Fibroblast of mammary gland (primary cell): ENCODE data around the gene BIRC6.
"Not testable (repeated sequence)": the region's sequence is repeated elsewhere in the genome, so short reads cannot be mapped to it uniquely, and the experiment has no call there.

Source experiments
- DNase-seq: peaks from one replicate; pipeline ENCODE4 v3.0.0-alpha.2; 2010; ENCODE audit warnings: low read depth
- H3K4me3 ChIP-seq: 2 replicates; pipeline ENCODE4 v1.5.1; 2011; ENCODE audit warnings: low read depth, mild to moderate bottlenecking, low read length, moderate library complexity; ENCODE audit not compliant: control insufficient read depth
- TF ChIP-seq, protein P1 (sequence below): conservative IDR thresholded peaks from 2 replicates; pipeline ENCODE4 v1.5.1; 2011; ENCODE audit warnings: low read depth, low read length, inconsistent platforms; ENCODE audit not compliant: control insufficient read depth, insufficient read depth

The BIRC6 gene

DNA sequence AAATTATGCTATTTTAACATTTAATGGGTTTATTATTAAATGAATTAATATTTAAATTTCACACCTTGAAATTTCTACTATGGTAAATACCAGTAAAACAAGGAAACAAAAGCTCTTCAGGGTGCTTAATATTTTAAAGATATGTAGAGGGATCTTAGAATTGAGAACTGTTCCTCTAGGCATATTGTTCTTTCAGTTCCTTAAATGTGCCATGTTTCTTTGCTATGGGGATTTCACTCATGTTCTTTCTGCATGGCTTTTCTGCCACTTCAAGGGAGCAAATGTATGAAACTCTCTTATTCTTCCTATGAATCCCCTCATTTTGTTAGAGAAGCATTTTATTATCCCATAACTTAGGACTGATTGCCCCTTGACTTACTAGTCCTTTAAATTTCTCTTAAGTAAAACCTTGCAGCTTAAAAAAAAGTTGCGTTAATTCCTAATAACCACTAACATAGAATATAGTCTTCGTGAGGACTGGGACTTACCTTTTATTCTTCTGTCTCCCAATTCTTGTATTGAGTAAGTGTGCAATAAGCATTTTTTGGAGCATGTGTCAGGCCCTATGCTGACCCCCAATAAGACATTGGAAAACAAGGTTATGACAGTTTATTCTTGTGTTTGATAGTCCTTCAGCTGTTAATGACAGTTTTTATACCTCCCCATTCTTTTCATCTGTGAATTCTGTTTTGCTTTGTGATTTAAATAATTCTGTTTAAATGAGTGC, 95.7 kb downstream of the BIRC6 start:
- DNase-seq = no peak
- H3K4me3 ChIP-seq = no peak overlapping the region
- TF ChIP-seq, protein P1, sequence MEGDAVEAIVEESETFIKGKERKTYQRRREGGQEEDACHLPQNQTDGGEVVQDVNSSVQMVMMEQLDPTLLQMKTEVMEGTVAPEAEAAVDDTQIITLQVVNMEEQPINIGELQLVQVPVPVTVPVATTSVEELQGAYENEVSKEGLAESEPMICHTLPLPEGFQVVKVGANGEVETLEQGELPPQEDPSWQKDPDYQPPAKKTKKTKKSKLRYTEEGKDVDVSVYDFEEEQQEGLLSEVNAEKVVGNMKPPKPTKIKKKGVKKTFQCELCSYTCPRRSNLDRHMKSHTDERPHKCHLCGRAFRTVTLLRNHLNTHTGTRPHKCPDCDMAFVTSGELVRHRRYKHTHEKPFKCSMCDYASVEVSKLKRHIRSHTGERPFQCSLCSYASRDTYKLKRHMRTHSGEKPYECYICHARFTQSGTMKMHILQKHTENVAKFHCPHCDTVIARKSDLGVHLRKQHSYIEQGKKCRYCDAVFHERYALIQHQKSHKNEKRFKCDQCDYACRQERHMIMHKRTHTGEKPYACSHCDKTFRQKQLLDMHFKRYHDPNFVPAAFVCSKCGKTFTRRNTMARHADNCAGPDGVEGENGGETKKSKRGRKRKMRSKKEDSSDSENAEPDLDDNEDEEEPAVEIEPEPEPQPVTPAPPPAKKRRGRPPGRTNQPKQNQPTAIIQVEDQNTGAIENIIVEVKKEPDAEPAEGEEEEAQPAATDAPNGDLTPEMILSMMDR = no peak

DNA sequence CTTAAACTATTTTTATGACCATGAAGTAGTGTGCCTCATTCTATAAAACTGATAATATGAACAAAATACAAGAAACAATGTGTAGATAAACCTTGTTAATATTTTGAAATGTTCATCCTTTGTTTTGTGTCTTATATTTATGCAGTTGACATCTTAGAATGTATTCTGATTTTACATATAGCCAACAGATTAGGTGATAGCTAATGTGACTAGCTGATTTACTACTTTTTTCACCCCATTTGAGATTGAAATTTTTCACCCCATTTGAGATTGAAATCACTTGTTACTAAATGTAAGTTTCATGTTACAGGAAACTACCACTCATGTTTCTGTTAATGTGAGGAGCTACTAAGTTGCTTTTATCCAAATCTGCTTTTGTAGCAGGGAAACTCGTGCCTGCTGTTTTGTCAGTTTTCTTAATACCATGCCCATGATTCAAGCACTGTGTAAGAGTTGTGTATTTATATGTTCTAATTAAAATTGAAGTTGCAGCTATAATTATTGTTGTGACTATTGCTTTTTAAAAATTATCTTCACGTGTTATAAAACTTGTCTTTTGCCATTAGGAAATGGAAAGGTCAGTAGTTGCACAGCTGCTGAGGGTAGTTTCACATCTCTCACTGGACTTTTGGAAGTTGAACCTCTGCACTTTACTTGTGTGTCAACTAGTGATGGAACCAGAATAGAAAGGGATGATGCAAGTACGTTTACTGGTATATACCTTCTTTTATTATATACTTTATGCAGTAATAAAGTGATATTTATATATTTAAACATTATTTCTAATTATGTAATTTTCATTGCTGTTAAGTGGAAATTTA, 96.6 kb downstream of the BIRC6 start:
- no peak for DNase-seq
- TF ChIP-seq, protein P1 = no peak
- no peak overlapping the region for H3K4me3 ChIP-seq

DNA sequence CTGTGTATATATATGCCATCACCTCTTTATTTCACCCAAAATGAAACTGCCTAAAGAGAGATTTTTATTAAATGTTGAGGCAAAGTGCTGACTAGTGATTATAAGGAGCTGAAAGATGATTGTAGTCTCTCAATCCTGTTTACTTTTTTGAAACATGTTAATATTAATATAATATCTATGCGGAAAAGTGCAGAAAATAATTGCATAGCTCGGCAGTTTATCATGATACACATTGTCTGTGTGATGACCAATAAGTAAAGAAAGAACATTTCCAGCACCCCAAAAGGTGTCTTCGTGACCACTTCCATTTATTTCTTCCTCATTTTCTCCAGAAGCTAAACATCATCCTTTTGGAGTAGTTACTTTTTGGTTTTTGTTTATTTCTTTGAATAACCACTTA, 99.0 kb downstream of the BIRC6 start:
- TF ChIP-seq, protein P1 = no peak
- no peak overlapping the region for H3K4me3 ChIP-seq
- no peak for DNase-seq

DNA sequence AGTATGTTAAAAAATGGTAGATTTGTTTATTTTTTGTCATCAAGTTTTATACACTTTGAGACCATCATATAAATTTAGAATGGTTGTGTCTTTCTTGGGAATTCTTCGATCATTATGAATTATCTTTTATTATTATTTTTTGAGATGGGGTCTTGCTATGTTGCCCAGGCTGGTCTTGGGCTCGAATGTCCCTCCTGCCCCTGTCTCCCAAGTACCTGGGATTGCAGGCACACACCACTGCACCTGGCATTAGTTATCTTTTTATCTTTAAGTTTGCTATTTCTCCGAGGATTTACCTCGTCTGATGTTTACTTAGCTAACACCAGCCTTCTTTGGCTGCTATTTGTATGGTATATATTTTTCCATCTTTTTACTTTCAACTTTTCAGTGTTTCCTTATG, 100.0 kb downstream of the BIRC6 start:
- no peak for DNase-seq
- TF ChIP-seq, protein P1 = no peak

DNA sequence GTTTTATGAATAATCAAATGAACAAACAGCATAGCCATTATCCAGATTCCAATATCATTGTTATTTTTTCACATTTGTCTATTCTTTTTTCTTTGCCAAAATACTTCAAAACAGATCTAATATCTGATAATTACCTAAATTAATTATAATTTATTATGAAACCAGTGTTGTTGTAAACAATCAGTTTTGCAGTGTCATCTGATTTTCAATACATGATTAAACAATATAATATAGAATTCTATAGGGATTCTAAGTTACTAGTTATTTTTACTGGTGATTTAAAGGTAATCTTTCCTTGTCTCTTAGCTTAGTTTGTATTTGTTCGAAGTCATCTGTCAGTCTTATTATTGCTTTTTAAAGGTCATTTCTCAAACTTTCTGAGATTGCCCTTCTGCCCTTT, 101.0 kb downstream of the BIRC6 start:
- no peak overlapping the region for H3K4me3 ChIP-seq
- TF ChIP-seq, protein P1 = no peak
- DNase-seq = no peak

More for the DNA sequence above, 100.0 kb downstream of the BIRC6 start:
- no peak overlapping the region for H3K4me3 ChIP-seq

DNA sequence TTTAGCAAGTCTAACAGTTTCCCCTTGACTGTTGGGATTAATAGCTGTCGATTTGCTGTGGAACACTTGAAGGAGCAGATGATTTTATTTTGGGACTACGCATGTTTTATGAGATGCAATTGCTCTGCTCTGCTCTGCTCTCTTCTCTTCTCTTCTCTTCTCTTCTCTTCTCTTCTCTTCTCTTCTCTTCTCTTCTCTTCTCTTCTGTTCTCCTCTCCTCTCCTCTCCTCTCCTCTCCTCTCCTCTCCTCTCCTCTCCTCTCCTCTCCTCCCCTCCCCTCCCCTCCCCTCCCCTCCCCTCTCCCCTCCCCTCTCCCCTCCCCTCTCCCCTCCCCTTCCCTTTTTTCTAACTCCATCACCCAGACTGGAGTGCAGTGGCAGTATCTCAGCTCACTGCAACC, 104.0 kb downstream of the BIRC6 start:
- not testable (repeated sequence) for DNase-seq, H3K4me3 ChIP-seq

DNA sequence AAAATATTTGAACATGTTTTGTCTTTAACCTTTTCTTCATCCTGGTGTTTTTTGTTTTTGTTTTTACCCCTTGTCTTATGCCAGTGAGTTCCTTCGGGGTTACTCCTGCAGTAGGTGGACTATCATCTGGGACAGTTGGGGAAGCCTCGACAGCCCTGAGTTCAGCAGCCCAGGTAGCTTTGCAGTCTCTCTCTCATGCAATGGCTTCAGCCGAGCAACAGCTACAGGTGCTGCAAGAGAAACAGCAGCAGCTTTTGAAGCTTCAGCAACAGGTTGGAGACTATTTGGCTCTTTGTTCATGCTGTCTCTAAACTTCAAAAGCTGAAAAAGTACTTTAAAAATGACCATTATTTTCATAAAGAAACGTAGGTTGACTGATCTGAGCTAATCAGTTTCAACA, 106.3 kb downstream of the BIRC6 start:
- TF ChIP-seq, protein P1 = no peak
- no peak overlapping the region for H3K4me3 ChIP-seq
- DNase-seq = no peak
